H1 (cell line): ENCODE measurements around the gene SPAG17.

Experiments used
- ATF3 ChIP-seq: IDR thresholded peaks from 2 replicates; pipeline ENCODE4 v1.6.1; 2011; ENCODE audit warnings: low read depth, mild to moderate bottlenecking, low read length; ENCODE audit not compliant: insufficient read depth
- CBX5 ChIP-seq: fragments of 300-800, 300-1000 bp; sonication (generic); IDR thresholded peaks from 2 replicates; pipeline ENCODE4 v1.7.1; 2016; ENCODE audit warnings: antibody characterized with exemption, low read length, low read depth
- EZH2 ChIP-seq: fragments of 200-600 bp; sonication (generic); IDR thresholded peaks from 2 replicates; pipeline ENCODE4 v1.7.1; 2012; ENCODE audit warnings: low read depth, mild to moderate bottlenecking, moderate library complexity, low read length, inconsistent platforms; ENCODE audit not compliant: severe bottlenecking
- JUN ChIP-seq: IDR thresholded peaks from 2 replicates; pipeline ENCODE4 v1.6.1; 2011; ENCODE audit warnings: low read depth, mild to moderate bottlenecking, improper control_type of control experiment, low read length
- PHF8 ChIP-seq: fragments of 200-600 bp; sonication (generic); conservative IDR thresholded peaks from 2 replicates; pipeline ENCODE4 v1.7.1; 2012; ENCODE audit warnings: low read depth, mild to moderate bottlenecking, inconsistent platforms, low read length, moderate library complexity
- POLR2A ChIP-seq, 2 experiments: IDR thresholded peaks; 1 replicate in 1 of 2; 2 replicates in 1 of 2; pipeline ENCODE4 v1.6.1; 2011; ENCODE audit warnings: low read depth in 2 of 2, low read length in 2 of 2, mild to moderate bottlenecking in 2 of 2; ENCODE audit errors: control extremely low read depth in 1 of 2
- POLR2AphosphoS5 ChIP-seq: IDR thresholded peaks from 2 replicates; pipeline ENCODE4 v1.6.1; 2011; ENCODE audit warnings: low read depth, low read length
- RAD21 ChIP-seq, 2 experiments: IDR thresholded peaks in 1 of 2; conservative IDR thresholded peaks in 1 of 2; 2 replicates each; pipeline ENCODE4 v1.6.1; 2011; ENCODE audit warnings: low read depth in 2 of 2, low read length in 2 of 2, improper control_type of control experiment in 1 of 2, inconsistent platforms in 1 of 2, mild to moderate bottlenecking in 1 of 2, moderate library complexity in 1 of 2
- USF2 ChIP-seq: IDR thresholded peaks from 2 replicates; pipeline ENCODE4 v1.6.1; 2011; ENCODE audit warnings: low read length, improper control_type of control experiment
- YY1 ChIP-seq: IDR thresholded peaks from 2 replicates; pipeline ENCODE4 v1.6.1; 2011; ENCODE audit warnings: low read depth, mild to moderate bottlenecking, low read length
- TF ChIP-seq, protein P1 (sequence below), 3 experiments: IDR thresholded peaks; 1 replicate in 2 of 3; 2 replicates in 1 of 3; pipeline versions ENCODE4 v1.5.1 to v1.6.1; 2011; ENCODE audit warnings: low read length in 3 of 3, mild to moderate bottlenecking in 3 of 3, inconsistent platforms in 2 of 3, low read depth in 1 of 3, moderate library complexity in 1 of 3; ENCODE audit not compliant: insufficient read depth in 1 of 3; ENCODE audit errors: control extremely low read depth in 1 of 3

DNA sequence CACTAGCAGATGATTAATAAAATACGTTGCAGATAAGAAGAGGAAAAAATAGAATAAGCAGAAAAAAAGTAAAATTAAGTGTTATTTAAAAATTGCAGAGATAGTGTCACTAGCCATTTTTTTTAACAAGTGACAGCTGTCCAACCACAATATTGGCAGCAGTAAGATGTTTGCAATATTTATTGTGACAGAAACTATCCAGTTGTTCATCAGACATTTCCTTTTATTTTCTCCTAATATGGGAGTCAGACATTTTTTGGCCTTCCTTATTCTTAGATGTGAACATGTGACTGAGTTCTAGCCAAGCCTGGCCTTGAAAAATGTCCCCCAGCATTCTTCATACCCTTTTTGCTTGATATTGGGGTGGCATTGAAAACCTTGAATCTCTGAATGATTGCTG, 3.4 kb upstream of the SPAG17 start:
- TF ChIP-seq PHF8 (no peak), ATF3 (no peak), POLR2AphosphoS5 (no peak), EZH2 (no peak), JUN (no peak), POLR2A (IDR thresholded peaks at IDR 0.05; ENCODE audit: control extremely low read depth in 1 of 2, low read depth in 2 of 2, low read length in 2 of 2) (no peak), YY1 (no peak), RAD21 (IDR thresholded peaks at IDR 0.05 in 1 of 2, conservative IDR thresholded peaks at IDR 0.05 in 1 of 2; ENCODE audit: low read depth in 2 of 2, low read length in 2 of 2) (no peak), CBX5 (no peak), USF2 (no peak)
- TF ChIP-seq, protein P1, sequence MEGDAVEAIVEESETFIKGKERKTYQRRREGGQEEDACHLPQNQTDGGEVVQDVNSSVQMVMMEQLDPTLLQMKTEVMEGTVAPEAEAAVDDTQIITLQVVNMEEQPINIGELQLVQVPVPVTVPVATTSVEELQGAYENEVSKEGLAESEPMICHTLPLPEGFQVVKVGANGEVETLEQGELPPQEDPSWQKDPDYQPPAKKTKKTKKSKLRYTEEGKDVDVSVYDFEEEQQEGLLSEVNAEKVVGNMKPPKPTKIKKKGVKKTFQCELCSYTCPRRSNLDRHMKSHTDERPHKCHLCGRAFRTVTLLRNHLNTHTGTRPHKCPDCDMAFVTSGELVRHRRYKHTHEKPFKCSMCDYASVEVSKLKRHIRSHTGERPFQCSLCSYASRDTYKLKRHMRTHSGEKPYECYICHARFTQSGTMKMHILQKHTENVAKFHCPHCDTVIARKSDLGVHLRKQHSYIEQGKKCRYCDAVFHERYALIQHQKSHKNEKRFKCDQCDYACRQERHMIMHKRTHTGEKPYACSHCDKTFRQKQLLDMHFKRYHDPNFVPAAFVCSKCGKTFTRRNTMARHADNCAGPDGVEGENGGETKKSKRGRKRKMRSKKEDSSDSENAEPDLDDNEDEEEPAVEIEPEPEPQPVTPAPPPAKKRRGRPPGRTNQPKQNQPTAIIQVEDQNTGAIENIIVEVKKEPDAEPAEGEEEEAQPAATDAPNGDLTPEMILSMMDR (IDR thresholded peaks at IDR 0.05; ENCODE audit: control extremely low read depth in 1 of 3, insufficient read depth in 1 of 3, low read depth in 1 of 3, low read length in 3 of 3) = no peak
